Progenitor cell of endocrine pancreas (in vitro differentiated cells): ENCODE data around the gene TMEM119. TPM values are rescaled to one million over a fixed set of nuclear protein-coding genes. Genes with fewer than 3 reads are reported as not detected.

Source experiments
- DNase-seq: peaks from one replicate; pipeline ENCODE4 v3.0.0; 2021; ENCODE audit warnings: low spot score; ENCODE audit not compliant: unreplicated experiment
- H3K27ac Mint-ChIP-seq: 2 replicates; pipeline ENCODE4 v1.8.0; 2021; ENCODE audit warnings: mild to moderate bottlenecking, moderate library complexity, mixed read lengths
- H3K27me3 Mint-ChIP-seq: 2 replicates; pipeline ENCODE4 v1.8.0; 2021; ENCODE audit warnings: mixed read lengths
- H3K36me3 Mint-ChIP-seq: 2 replicates; pipeline ENCODE4 v1.8.0; 2022; ENCODE audit warnings: mixed read lengths; ENCODE audit not compliant: insufficient read depth
- H3K4me1 Mint-ChIP-seq: 2 replicates; pipeline ENCODE4 v1.8.0; 2021; ENCODE audit warnings: low read depth, mixed read lengths
- H3K4me3 Mint-ChIP-seq: 2 replicates; pipeline ENCODE4 v1.8.0; 2021; ENCODE audit warnings: low read depth, mild to moderate bottlenecking, moderate library complexity, mixed read lengths
- H3K9me3 Mint-ChIP-seq: 2 replicates; pipeline ENCODE4 v1.8.0; 2021; ENCODE audit warnings: low read depth, mixed read lengths
- CTCF ChIP-seq: fragments of 200-600 bp; sonication (generic); IDR thresholded peaks from one replicate; pipeline ENCODE4 v1.5.0; 2021; ENCODE audit warnings: antibody characterized with exemption, mild to moderate bottlenecking; ENCODE audit not compliant: unreplicated experiment
- total RNA-seq: library from RNA; stranded (reverse); gene quantifications from 2 replicates; pipeline ENCODE4 v1.2.1, GENCODE V29; 2021

The TMEM119 gene
- total RNA-seq, 1 donor from 2014 or later: not detected

DNA sequence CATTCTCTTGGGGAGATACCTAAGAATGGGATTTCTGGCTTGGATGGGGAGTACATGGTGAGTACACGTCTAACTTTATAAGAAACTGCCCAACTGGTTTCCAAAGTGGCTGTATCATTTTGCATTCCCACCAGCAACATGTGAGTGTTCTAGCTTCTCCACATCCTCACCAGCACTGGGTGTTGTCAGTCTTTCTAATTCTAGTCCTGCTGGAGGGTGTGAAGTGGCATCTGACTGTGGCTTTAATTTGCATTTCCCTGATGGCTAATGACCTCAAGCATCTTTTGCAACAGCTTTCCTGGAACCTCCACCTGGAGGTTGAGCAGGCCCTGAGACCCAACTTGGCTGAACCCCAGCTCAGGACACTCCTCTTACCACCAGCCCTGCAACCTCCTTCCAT lies 18.0 kb upstream of the TMEM119 start:
- no peak for DNase-seq
- Mint-ChIP-seq H3K27ac (no peak overlapping the region), H3K4me1 (peaks cover 1% of the 10 kb centered on the region), H3K9me3 (peaks cover 5% of the 10 kb centered on the region), H3K36me3 (no peaks in the 10 kb centered on the region), H3K4me3 (no peak overlapping the region), H3K27me3 (peaks cover 23% of the 10 kb centered on the region)
- no peak for TF ChIP-seq CTCF

DNA sequence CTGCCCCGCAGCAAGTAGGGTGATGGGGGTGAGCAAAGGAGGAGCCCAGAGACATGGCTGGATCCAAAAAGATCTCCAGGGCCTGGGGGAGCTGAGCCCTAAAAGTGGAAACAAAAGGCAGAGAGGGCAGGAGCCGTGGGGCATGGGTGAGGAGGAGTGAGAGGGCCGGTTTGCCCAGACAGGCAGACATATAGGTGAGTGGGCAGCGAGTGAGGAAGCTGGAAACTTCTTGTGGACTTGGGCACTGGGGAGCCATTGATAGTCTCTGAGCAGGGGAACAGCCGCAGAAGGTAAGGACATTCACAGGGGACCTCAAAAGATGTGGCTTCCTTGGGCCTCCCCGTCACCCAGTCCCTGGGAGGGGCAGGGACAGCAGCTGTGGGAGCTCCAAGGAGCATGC lies 16.8 kb upstream of the TMEM119 start:
- H3K4me1 Mint-ChIP-seq: no peaks in the 10 kb centered on the region
- H3K36me3 Mint-ChIP-seq: no peaks in the 10 kb centered on the region
- peaks cover 21% of the 10 kb centered on the region for H3K27me3 Mint-ChIP-seq
- H3K27ac Mint-ChIP-seq: no peak overlapping the region
- no peak for DNase-seq
- H3K4me3 Mint-ChIP-seq: no peak overlapping the region
- H3K9me3 Mint-ChIP-seq: peaks cover 5% of the 10 kb centered on the region
- no peak for TF ChIP-seq CTCF

DNA sequence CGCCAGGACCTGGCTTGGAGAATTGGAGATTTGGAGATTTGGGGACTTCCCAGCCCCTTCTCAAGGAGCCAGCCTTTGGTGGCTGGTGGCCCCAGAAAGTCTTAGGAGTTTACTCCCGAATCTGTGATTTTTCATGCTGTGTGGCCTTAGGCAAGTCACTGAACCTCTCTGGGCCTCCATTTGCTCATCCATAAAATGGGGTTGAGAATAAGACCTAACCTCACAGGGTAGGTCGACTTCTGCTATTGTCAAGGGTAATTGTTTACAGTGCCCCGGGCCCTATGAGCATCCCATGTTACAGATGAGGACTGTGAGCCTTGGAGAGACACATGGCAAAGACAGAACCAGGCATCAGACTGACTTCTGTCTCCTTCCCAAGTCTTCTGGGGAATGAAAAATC lies 16.2 kb upstream of the TMEM119 start:
- Mint-ChIP-seq H3K27me3 (peaks cover 17% of the 10 kb centered on the region), H3K36me3 (no peaks in the 10 kb centered on the region)

DNA sequence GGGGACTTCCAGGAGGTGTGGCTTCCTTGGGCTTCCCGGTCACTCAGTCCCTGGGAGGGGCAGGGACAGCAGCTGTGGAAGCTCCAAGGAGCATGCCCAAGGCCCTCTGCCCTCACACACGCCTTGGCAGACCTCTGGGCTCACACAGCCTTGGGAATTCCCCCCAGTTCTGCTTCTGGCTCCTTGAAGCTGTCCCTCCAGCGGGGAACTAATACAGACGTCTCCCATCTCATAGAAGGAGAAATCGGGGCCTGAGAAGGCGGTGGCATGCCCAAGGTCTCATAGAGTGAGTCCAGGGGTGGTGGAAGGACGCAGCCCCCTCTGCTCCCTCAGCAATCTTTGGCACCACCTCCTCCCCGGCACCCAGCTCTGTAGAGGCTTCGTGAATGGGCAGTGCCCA lies 15.7 kb upstream of the TMEM119 start:
- Mint-ChIP-seq H3K4me1 (no peaks in the 10 kb centered on the region), H3K27me3 (peaks cover 14% of the 10 kb centered on the region), H3K4me3 (no peak overlapping the region), H3K9me3 (peaks cover 5% of the 10 kb centered on the region), H3K36me3 (no peaks in the 10 kb centered on the region), H3K27ac (no peak overlapping the region)
- no peak for TF ChIP-seq CTCF
- no peak for DNase-seq

More for the DNA sequence above, 16.2 kb upstream of the TMEM119 start:
- no peaks in the 10 kb centered on the region for H3K4me1 Mint-ChIP-seq
- H3K4me3 Mint-ChIP-seq: no peak overlapping the region
- TF ChIP-seq CTCF: no peak
- peaks cover 5% of the 10 kb centered on the region for H3K9me3 Mint-ChIP-seq
- no peak for DNase-seq
- H3K27ac Mint-ChIP-seq: no peak overlapping the region

DNA sequence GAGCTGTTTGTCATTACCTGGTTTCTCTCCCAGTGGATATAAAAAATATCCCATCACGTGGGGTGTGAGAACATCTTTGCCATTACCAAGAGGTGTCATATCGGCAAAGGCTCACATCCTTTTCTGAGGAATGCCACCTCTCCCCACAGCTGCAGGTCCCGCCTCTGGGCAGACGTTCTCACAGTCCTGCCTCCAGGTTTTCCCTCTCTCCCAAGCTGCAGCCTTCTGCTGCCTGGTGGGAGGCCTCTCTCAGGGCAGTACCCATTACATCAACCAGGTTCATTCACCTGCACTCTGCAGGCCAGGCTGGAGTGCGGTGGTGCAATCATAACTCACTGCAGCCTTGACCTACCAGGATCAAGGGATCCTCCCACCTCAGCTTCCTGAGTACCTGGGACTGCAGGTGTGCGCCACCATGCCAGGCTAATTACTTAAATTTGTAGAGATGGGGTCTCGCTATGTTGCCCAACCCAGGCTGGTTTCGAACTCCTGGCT lies 15.0 kb upstream of the TMEM119 start:
- peaks cover 13% of the 10 kb centered on the region for H3K27me3 Mint-ChIP-seq
- no peak for DNase-seq
- TF ChIP-seq CTCF: no peak
- no peak overlapping the region for H3K27ac Mint-ChIP-seq
- peaks cover 5% of the 10 kb centered on the region for H3K9me3 Mint-ChIP-seq
- no peaks in the 10 kb centered on the region for H3K4me1 Mint-ChIP-seq
- H3K36me3 Mint-ChIP-seq: no peaks in the 10 kb centered on the region
- no peak overlapping the region for H3K4me3 Mint-ChIP-seq
